K562 (cell line): Measurements from ENCODE around the gene NT5E. TPM values are rescaled to one million over a fixed set of nuclear protein-coding genes. Genes with fewer than 3 reads are reported as not detected.

ENCODE experiments used
- ATF6 ChIP-seq: sonication (generic); formaldehyde crosslinking; IDR thresholded peaks from 2 replicates; pipeline ENCODE4 v1.4.0; 2020; ENCODE audit warnings: mild to moderate bottlenecking, missing genetic modification reagents
- BCL6 ChIP-seq: fragments of 250-450 bp; sonication (Bioruptor Pico); IDR thresholded peaks from 2 replicates; pipeline ENCODE4 v1.4.0; 2020
- BDP1 ChIP-seq: IDR thresholded peaks from 3 replicates; pipeline ENCODE4 v1.6.1; 2011; ENCODE audit not compliant: insufficient read length, insufficient read depth
- CLOCK ChIP-seq: fragments of 250-450 bp; sonication (Bioruptor Pico); IDR thresholded peaks from 2 replicates; pipeline ENCODE4 v1.4.0; 2020; ENCODE audit warnings: mild to moderate bottlenecking, moderate library complexity, borderline replicate concordance
- DLX4 ChIP-seq: fragments of 250-450 bp; sonication (Bioruptor Pico); IDR thresholded peaks from 2 replicates; pipeline ENCODE4 v1.6.1; 2021; ENCODE audit warnings: mild to moderate bottlenecking
- FOXP1 ChIP-seq: sonication (generic); formaldehyde crosslinking; IDR thresholded peaks from 2 replicates; pipeline ENCODE4 v1.8.0; 2022; ENCODE audit warnings: mild to moderate bottlenecking, missing genetic modification reagents
- HBP1 ChIP-seq: fragments of 450-650 bp; formaldehyde crosslinking; IDR thresholded peaks from 2 replicates; pipeline ENCODE4 v1.4.0; 2022; ENCODE audit warnings: missing genetic modification characterization
- HMG20B ChIP-seq: fragments of 250-450 bp; sonication (Bioruptor Pico); IDR thresholded peaks from 2 replicates; pipeline ENCODE4 v1.5.0; 2021; ENCODE audit warnings: mild to moderate bottlenecking
- JUND ChIP-seq, 2 experiments: IDR thresholded peaks; 2 replicates in 1 of 2; 3 replicates in 1 of 2; pipeline ENCODE4 v1.6.1; 2011; ENCODE audit warnings: borderline replicate concordance in 2 of 2, low read depth in 2 of 2, low read length in 2 of 2, improper control_type of control experiment in 1 of 2, missing biosample characterization in 1 of 2, missing genetic modification characterization in 1 of 2, missing genetic modification reagents in 1 of 2
- NFRKB ChIP-seq: fragments of 450-650 bp; IDR thresholded peaks from 2 replicates; pipeline ENCODE4 v1.6.1; 2016; ENCODE audit warnings: low read depth
- RAD51 ChIP-seq: fragments of 450-650 bp; IDR thresholded peaks from 2 replicates; pipeline ENCODE4 v1.7.1; 2016; ENCODE audit warnings: low read depth, mild to moderate bottlenecking, borderline replicate concordance
- ZBTB12 ChIP-seq: fragments of 250-450 bp; sonication (Bioruptor Pico); IDR thresholded peaks from 2 replicates; pipeline ENCODE4 v1.4.0; 2020
- ZFP91 ChIP-seq: sonication (generic); formaldehyde crosslinking; IDR thresholded peaks from 2 replicates; pipeline ENCODE4 v1.8.0; 2022; ENCODE audit warnings: mild to moderate bottlenecking, missing genetic modification reagents
- ZFPM2 ChIP-seq: fragments of 250-450 bp; sonication (Bioruptor Pico); IDR thresholded peaks from 2 replicates; pipeline ENCODE4 v1.5.1; 2022; ENCODE audit warnings: mild to moderate bottlenecking
- ZNF449 ChIP-seq: fragments of 250-450 bp; sonication (Bioruptor Pico); IDR thresholded peaks from 2 replicates; pipeline ENCODE4 v1.8.0; 2022; ENCODE audit warnings: moderate library complexity, mild to moderate bottlenecking, inconsistent platforms
- polyA plus RNA-seq, 8 experiments: library from polyadenylated mRNA; depleted of rRNA in 4 of 8; stranded (reverse) in 5 of 8; unstranded in 3 of 8; fragments of >200 nt; fragmentation: Nextera tagmentation in 2 of 8; fragmentation: Illumina TruSeq in 1 of 8; extraction: Ambion mirVana in 2 of 8; extraction: Trizol in 1 of 8; gene quantifications; 2 replicates each; pipeline versions ENCODE4 v1.2.1 to v1.2.3, GENCODE V29; 2011 to 2014; ENCODE audit warnings: inconsistent platforms in 1 of 8, missing spikeins in 1 of 8
- total RNA-seq, 7 experiments: library from RNA; depleted of rRNA in 6 of 7; stranded (reverse); fragments of >200 nt in 6 of 7; fragmentation: Illumina TruSeq in 2 of 7; extraction: Trizol in 2 of 7; gene quantifications; 2 replicates each; pipeline versions ENCODE4 v1.2.1 to v1.2.3, GENCODE V29; 2011 to 2021; ENCODE audit warnings: low replicate concordance in 1 of 7

The NT5E gene
- total and polyA plus RNA-seq, 9 of the 15 experiments (the other 6 are each of a cell fraction or from before 2014, with no cell fraction given): 0.01 to 0.13 TPM; not detected in 7

GRCh38 chr6:85482905-85483700, 33.2 kb downstream of the NT5E start (continued):
- no peak for TF ChIP-seq CLOCK (CRISPR knock-in tag)
- TF ChIP-seq ATF6: no peak
- TF ChIP-seq DLX4 (CRISPR knock-in tag): no peak
- TF ChIP-seq FOXP1 (CRISPR knock-in tag): no peak
- TF ChIP-seq ZBTB12: no peak
- no peak for TF ChIP-seq ZNF449 (CRISPR knock-in tag)
- TF ChIP-seq BCL6: no peak
- TF ChIP-seq RAD51: no peak
- no peak for TF ChIP-seq NFRKB
- TF ChIP-seq ZFP91: no peak
- no peak for TF ChIP-seq ZFPM2 (CRISPR knock-in tag)
- TF ChIP-seq JUND (IDR thresholded peaks at IDR 0.05; ENCODE audit: borderline replicate concordance, low read depth, low read length): peak; percentile 64
- TF ChIP-seq JUND (tag; IDR thresholded peaks at IDR 0.05; ENCODE audit: borderline replicate concordance, low read depth, low read length): no peak; the same call in 2 of the 3 replicates
- no peak for TF ChIP-seq BDP1
- no peak for TF ChIP-seq HBP1 (CRISPR knock-in tag)
- TF ChIP-seq HMG20B (CRISPR knock-in tag): no peak
